Keratinocyte (primary cell): Measurements from ENCODE around the gene HOXB4. TPM values are rescaled to one million over a fixed set of nuclear protein-coding genes. Genes with fewer than 3 reads are reported as not detected.
A peak's percentile ranks its signal among the peaks of the same experiment; 100 is the strongest.

ENCODE experiments used
- DNase-seq: peaks from one replicate; pipeline ENCODE4 v3.0.0-alpha.2; 2011; ENCODE audit warnings: low read depth, missing footprints, low spot score
- FAIRE-seq: peaks from 2 replicates; lab custom pipeline; 2011; peaks lifted over from hg19 to GRCh38; lab: Jason Lieb, UNC
- H2AFZ ChIP-seq: 2 replicates; pipeline ENCODE4 v1.6.0; 2012; ENCODE audit warnings: low read length, control low read depth, inconsistent platforms; ENCODE audit not compliant: control insufficient read depth
- H3K27ac ChIP-seq: 2 replicates; pipeline ENCODE4 v1.5.1; 2011; ENCODE audit warnings: low read length; ENCODE audit not compliant: control insufficient read depth, insufficient read depth
- H3K27me3 ChIP-seq: 3 replicates; pipeline ENCODE4 v1.6.0; 2011; ENCODE audit warnings: low read length; ENCODE audit not compliant: control insufficient read depth, insufficient read depth; ENCODE audit errors: extremely low read depth
- H3K36me3 ChIP-seq, 2 experiments: 2 replicates in 1 of 2; 3 replicates in 1 of 2; pipeline ENCODE4 v1.5.1; 2011; ENCODE audit warnings: low read length in 2 of 2, mild to moderate bottlenecking in 1 of 2; ENCODE audit not compliant: control insufficient read depth in 2 of 2, insufficient read depth in 2 of 2; ENCODE audit errors: extremely low read depth in 1 of 2
- H3K4me1 ChIP-seq: 3 replicates; pipeline ENCODE4 v1.5.1; 2011; ENCODE audit warnings: low read length; ENCODE audit not compliant: control insufficient read depth, insufficient read depth; ENCODE audit errors: extremely low read depth
- H3K4me2 ChIP-seq: 3 replicates; pipeline ENCODE4 v1.6.0; 2011; ENCODE audit warnings: low read depth, low read length; ENCODE audit not compliant: control insufficient read depth, insufficient read depth; ENCODE audit errors: extremely low read depth
- H3K4me3 ChIP-seq, 3 experiments: fragments of 200-600 bp in 1 of 3; sonication (generic) in 1 of 3; 2 replicates in 2 of 3; 3 replicates in 1 of 3; pipeline ENCODE4 v1.5.1; 2011 to 2016; ENCODE audit warnings: low read length in 3 of 3, mild to moderate bottlenecking in 3 of 3, control low read depth in 2 of 3, inconsistent platforms in 1 of 3, low read depth in 1 of 3, mixed read lengths in 1 of 3, mixed run types in 1 of 3, moderate library complexity in 1 of 3; ENCODE audit not compliant: control insufficient read depth in 2 of 3, insufficient read depth in 2 of 3; ENCODE audit errors: extremely low read depth in 1 of 3
- H3K79me2 ChIP-seq: 2 replicates; pipeline ENCODE4 v1.6.0; 2012; ENCODE audit warnings: low read length; ENCODE audit not compliant: control insufficient read depth, insufficient read depth
- H3K9ac ChIP-seq: 3 replicates; pipeline ENCODE4 v1.6.0; 2011; ENCODE audit warnings: low read length; ENCODE audit not compliant: control insufficient read depth, insufficient read depth; ENCODE audit errors: extremely low read depth
- H3K9me1 ChIP-seq: 3 replicates; pipeline ENCODE4 v1.6.0; 2011; ENCODE audit warnings: low read length; ENCODE audit not compliant: control insufficient read depth, insufficient read depth; ENCODE audit errors: extremely low read depth
- H3K9me3 ChIP-seq: 2 replicates; pipeline ENCODE4 v1.5.1; 2012; ENCODE audit warnings: low read depth, low read length; ENCODE audit not compliant: control insufficient read depth
- H4K20me1 ChIP-seq: 3 replicates; pipeline ENCODE4 v1.6.0; 2011; ENCODE audit warnings: low read length; ENCODE audit not compliant: control insufficient read depth, insufficient read depth; ENCODE audit errors: extremely low read depth
- EZH2 ChIP-seq: IDR thresholded peaks from one replicate; pipeline ENCODE4 v1.6.1; 2012; ENCODE audit warnings: inconsistent platforms, mild to moderate bottlenecking, low read length, moderate library complexity
- dilution Hi-C: fragments of 300-500 bp; cut with MboI; formaldehyde crosslinking; loops from one replicate; pipeline ENCODE4 v1.7.0; 2020; ENCODE audit warnings: low sequenced_read_pairs; ENCODE audit not compliant: extremely low pct_ligation_motif_present
- polyA plus RNA-seq, 5 experiments: library from polyadenylated mRNA; depleted of rRNA in 3 of 5; stranded (reverse) in 3 of 5; stranded (forward) in 1 of 5; unstranded in 1 of 5; fragments of >200 nt; gene quantifications; 1 replicate in 1 of 5; 2 replicates in 3 of 5; 3 replicates in 1 of 5; pipeline versions ENCODE4 v1.2.1 to v1.2.3, GENCODE V29; 2011 to 2012; ENCODE audit warnings: missing spikeins in 2 of 5, low read depth in 1 of 5, low replicate concordance in 1 of 5
- TF ChIP-seq, protein P1 (sequence below), 3 experiments: IDR thresholded peaks in 1 of 3; conservative IDR thresholded peaks in 1 of 3; optimal IDR thresholded peaks in 1 of 3; 2 replicates in 2 of 3; 3 replicates in 1 of 3; pipeline versions ENCODE3 to v1.5.1; 2011; ENCODE audit warnings: low read length in 3 of 3, mild to moderate bottlenecking in 3 of 3, moderate library complexity in 2 of 3, control low read depth in 1 of 3, inconsistent platforms in 1 of 3; ENCODE audit not compliant: insufficient read depth in 2 of 3; ENCODE audit errors: extremely low read depth in 1 of 3

HOXB4 gene
- polyA plus RNA-seq, 1 donor (not counting 4 experiments of a cell fraction or from before 2014, with no cell fraction given): 0.59 TPM

DNA sequence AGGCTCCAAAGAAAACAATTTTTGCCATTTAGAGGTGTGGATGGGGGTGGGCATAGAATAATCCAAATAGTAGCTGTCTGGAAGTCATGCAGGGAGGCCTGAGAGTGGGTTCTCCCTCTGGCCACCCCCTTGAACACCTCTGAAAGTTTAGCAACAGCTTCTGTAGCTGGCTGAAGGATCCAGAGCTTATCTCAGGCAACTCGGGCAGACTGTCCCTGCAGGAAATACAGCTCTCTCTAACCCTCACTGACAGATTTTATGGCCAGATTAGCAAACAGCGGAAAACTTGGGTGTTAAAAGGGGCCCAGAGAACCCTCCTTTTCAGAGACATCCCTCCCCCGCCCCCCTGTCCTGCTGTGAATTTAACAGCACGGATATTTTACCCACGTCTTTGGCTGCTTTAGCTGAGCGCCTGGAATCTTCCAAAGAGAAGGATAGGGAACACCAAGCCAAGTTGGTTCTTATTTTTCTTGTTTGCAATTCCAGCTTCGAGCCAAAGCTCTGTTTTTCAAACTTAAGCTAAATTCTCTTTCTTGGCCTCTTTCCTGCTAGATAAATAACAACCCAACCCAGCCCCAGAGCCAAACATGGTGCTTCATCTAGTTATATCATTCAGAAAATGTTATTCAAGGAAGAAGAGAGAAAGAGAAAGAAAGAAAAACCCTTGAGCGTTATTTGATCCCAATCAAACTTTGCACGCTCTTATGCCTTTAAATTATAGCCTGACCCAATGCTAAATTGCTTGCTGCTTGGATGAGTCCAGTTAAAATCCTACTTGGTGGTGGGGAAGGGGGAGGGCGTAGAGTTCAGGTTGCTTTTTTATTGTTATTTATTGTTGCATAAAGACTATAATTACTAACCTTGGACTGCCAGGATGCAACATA lies 31.0 kb downstream of the HOXB4 start:
- no peak overlapping the region for H2AFZ ChIP-seq
- dilution Hi-C loops: no loop called here
- peaks cover 19% of the 10 kb centered on the region for H3K27me3 ChIP-seq
- no peak for TF ChIP-seq EZH2
- TF ChIP-seq, protein P1, sequence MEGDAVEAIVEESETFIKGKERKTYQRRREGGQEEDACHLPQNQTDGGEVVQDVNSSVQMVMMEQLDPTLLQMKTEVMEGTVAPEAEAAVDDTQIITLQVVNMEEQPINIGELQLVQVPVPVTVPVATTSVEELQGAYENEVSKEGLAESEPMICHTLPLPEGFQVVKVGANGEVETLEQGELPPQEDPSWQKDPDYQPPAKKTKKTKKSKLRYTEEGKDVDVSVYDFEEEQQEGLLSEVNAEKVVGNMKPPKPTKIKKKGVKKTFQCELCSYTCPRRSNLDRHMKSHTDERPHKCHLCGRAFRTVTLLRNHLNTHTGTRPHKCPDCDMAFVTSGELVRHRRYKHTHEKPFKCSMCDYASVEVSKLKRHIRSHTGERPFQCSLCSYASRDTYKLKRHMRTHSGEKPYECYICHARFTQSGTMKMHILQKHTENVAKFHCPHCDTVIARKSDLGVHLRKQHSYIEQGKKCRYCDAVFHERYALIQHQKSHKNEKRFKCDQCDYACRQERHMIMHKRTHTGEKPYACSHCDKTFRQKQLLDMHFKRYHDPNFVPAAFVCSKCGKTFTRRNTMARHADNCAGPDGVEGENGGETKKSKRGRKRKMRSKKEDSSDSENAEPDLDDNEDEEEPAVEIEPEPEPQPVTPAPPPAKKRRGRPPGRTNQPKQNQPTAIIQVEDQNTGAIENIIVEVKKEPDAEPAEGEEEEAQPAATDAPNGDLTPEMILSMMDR (optimal IDR thresholded peaks at IDR 0.05 in 1 of 3, IDR thresholded peaks at IDR 0.05 in 1 of 3, conservative IDR thresholded peaks at IDR 0.05 in 1 of 3; ENCODE audit: extremely low read depth in 1 of 3, insufficient read depth in 2 of 3, low read length in 3 of 3): no peak
- H3K4me2 ChIP-seq: peak overlapping the region; percentile 9
- no peak overlapping the region for H3K4me3 ChIP-seq
- no peaks in the 10 kb centered on the region for H4K20me1 ChIP-seq
- DNase-seq (no peak), FAIRE-seq (no peak)
- peaks cover 11% of the 10 kb centered on the region for H3K79me2 ChIP-seq
- peaks cover under 1 to 3% of the 10 kb centered on the region in 2 experiments for H3K36me3 ChIP-seq
- peaks cover 7% of the 10 kb centered on the region for H3K4me1 ChIP-seq
- no peaks in the 10 kb centered on the region for H3K9me1 ChIP-seq
- H3K9me3 ChIP-seq: no peaks in the 10 kb centered on the region
- no peak overlapping the region for H3K9ac ChIP-seq
- H3K27ac ChIP-seq: no peak overlapping the region

- H3K4me1 ChIP-seq: peaks cover 9% of the 10 kb centered on the region
- no peak for TF ChIP-seq EZH2
- TF ChIP-seq, protein P1 (optimal IDR thresholded peaks at IDR 0.05 in 1 of 3, IDR thresholded peaks at IDR 0.05 in 1 of 3, conservative IDR thresholded peaks at IDR 0.05 in 1 of 3; ENCODE audit: extremely low read depth in 1 of 3, insufficient read depth in 2 of 3, low read length in 3 of 3): no peak
- no peaks in the 10 kb centered on the region for H3K9me3 ChIP-seq
- DNase-seq: no peak
- no peak overlapping the region for H3K27ac ChIP-seq
- peaks cover 13% of the 10 kb centered on the region for H3K79me2 ChIP-seq
- no peaks in the 10 kb centered on the region for H4K20me1 ChIP-seq
- no peaks in the 10 kb centered on the region for H3K9me1 ChIP-seq
- dilution Hi-C loops: no loop called here
- no peak overlapping the region for H3K9ac ChIP-seq
- no peak for FAIRE-seq
- no peak overlapping the region for H3K4me3 ChIP-seq
- peaks cover 0 to 3% of the 10 kb centered on the region in 2 experiments for H3K36me3 ChIP-seq
- no peak overlapping the region for H3K4me2 ChIP-seq
- H2AFZ ChIP-seq: no peak overlapping the region
- H3K27me3 ChIP-seq: peaks cover 25% of the 10 kb centered on the region
Measured at GRCh38 chr17:48546137-48546923, 31.8 kb downstream of the HOXB4 start.
